HG03139 (cell line): ENCODE measurements around the gene KCNT2.
"Not testable (repeated sequence)": the region's sequence is repeated elsewhere in the genome, so short reads cannot be mapped to it uniquely, and the experiment has no call there.

Experiments used
- ATAC-seq: cut with Tn5 transposase; IDR thresholded peaks from one replicate; pipeline ENCODE4 v1.9.1; 2021; ENCODE audit not compliant: unreplicated experiment

Gene KCNT2

DNA sequence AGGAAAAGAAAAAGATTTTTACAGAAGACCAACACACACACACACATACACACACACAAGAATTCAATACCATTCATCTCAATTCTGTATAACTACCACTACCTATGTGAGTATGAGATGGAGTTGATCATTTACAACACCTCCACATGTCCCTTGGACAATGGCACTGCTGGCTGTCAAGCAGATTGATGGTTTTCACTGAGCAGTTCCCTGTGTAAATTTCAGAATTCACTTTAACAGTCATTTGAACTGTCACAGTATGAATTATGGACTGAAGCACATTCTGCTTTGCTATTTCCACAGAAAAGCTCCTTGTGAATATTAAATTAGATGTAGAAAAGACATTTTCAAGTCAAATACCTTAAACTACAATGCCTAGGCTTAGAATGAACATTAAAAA lies 14.3 kb downstream of the KCNT2 start:
- no peak for ATAC-seq

GRCh38 chr1:196590959-196591358 lies 17.3 kb downstream of the KCNT2 start:
- ATAC-seq = no peak

DNA sequence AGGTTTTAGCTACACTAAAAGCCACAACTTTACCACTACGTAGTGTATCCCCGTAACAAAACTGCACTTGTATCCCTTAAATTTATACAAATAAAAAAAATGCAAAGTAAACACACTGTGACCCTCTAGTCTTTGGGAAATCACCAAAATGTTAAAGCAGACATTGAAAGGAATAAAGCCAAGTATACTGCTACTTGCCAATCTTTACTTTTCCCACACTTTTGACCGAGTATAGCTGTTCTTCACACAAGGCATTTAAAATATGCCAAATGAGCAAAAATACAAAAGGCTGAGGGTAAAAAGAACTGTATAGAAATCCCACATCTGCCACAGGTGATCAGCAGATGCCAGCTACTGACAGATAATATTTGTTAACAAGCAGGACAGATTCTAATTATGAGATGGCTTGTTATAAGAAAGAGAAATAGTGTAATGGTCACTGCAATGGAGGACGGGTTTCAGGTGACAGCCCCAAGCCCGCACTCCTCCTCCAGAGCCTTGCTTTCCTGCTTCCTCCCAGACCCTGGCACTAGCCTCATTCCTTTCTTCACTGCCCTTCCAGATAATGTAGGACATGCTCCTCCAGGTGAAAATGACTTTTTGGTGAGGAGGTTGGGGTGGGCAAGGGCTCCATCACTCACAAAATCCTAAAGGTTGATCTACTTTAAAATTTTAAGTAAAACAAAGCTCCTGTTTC lies 18.1 kb downstream of the KCNT2 start:
- no peak for ATAC-seq

DNA sequence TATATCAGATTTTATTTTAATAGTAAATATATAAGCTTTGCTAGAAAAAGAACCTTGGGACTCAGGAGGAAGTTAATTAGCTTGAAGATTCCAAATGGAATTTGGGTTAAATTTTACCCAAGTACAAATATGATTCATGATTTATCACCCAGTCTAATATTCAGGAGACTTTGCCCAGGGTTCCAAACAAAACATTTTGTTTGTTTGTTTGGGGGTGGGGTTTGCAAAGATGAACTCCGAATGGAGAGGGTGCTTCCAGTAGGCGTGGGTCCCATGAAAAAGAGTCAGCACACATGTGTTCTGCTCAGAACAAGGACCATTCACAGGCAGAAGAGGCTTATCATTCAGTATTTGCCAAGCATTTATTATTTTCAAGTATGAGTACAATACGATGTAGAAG lies 23.5 kb downstream of the KCNT2 start:
- no peak for ATAC-seq

- no peak for ATAC-seq
These were observed 30.9 kb downstream of the KCNT2 start for GRCh38 chr1:196577386-196577785.

DNA sequence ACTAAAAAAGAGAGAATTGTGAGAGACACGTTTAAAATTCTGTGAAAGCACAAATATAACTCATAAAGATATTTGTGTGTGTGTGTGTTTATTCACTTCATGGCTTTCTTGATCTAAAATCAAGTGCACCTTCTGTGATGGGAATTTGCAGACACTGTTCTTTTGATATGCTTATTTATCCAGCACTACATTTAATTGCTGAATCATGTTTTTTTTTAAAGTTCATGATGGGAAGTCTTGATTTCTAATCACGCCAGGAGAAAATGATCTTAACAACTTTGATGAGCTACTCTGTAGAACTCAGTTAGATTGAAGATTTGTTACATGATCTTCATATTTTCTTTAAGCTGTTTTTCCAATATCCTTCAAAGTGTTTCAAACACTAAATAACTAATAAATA lies 35.0 kb downstream of the KCNT2 start:
- no peak for ATAC-seq

DNA sequence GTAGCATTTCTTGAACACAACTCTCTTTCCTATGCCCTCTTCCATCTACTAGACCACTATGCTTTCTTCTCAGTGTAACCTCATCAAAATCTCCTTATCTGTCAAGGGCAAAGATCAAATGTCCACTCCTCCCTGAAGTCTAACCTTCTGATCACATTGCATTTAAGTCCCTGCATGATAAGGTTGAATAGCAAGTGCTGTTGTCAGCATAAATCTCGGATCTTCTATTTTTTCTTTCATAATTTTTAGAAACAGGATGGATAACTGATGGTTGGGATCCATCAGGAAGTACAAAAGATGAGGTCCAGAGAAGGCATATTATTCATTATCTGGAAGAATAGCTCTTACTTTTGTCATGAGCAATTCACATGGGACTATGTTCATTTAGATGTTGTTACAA lies 41.0 kb downstream of the KCNT2 start:
- ATAC-seq = no peak

GRCh38 chr1:196563768-196564167 lies 44.5 kb downstream of the KCNT2 start:
- no peak for ATAC-seq

DNA sequence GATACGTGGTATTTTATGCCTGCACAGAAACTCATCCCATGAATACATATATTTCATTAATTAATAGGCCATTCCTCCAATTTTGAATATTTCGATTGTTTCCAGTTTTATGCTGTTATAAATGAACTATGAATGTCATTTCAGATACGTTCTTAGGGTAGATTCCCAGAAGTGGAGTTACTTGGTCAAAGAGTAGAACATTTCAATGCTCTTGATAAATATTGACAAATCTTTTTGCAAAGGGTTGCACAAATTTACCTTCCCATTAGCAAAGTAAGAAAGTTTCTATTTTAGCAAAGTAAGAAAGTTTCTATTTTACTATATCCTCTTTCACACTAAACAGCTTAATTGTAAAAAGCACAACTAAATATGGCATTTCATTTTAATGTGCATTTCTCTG lies 48.9 kb downstream of the KCNT2 start:
- no peak for ATAC-seq

DNA sequence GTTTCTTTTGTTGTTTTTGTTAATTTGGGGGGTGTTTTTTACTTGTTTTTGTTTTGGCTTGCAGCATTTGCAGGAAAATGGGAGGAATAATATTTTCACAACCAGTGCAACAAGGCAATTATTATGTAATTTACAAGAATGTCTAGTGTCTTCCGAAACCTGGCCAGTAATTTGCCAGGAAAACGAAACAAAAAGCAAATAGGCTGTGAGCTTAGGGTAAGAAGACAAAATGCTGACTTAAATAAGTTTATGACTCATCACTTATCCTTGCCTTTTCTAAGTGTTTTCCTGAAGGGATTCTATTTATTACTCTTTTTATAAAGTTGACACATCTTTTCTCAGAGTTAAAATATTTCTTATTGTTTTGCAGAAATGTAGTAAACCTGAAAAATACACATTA lies 49.8 kb downstream of the KCNT2 start:
- ATAC-seq = no peak

- ATAC-seq = no peak
These were observed 50.4 kb downstream of the KCNT2 start for GRCh38 chr1:196557797-196558196.

DNA sequence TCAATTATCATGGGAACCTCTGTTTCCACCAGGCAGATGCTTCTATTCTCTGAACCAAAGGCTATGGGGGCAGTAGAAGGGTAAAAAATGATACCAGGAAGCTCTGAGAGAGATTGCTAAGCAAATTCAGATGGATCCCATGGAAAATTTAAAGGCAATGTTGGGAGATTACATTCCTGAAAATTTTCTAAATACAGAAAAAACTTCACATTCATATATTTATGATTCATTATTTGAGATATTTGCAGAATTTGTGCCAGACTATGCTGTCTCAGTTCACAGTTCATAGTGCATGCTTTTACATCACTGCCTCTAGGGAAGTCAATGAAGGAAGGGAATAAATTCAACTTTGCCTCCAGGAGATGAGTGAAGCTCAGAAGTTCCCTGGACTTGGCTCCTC lies 57.5 kb downstream of the KCNT2 start:
- ATAC-seq = no peak

- no peak for ATAC-seq
These were observed 61.7 kb downstream of the KCNT2 start for GRCh38 chr1:196546272-196547111.

DNA sequence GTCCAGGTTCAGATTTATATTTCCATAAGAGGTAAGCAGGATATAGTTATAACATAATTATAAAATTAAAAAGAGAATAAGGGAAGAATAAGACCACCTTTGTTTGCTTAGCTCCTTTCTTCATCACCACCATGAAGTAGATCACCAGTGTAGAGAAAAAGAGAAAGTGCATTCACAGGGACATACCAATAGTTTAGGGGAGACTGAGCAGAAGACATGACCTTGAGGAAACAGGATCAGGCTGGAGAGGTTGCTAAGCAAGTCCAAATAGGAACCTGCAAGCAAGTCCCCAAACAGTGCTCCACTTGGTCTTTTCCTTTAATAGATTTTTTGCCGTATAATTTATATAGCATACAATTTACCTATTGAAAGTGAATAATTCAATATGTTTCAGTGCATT lies 63.0 kb downstream of the KCNT2 start:
- no peak for ATAC-seq

DNA sequence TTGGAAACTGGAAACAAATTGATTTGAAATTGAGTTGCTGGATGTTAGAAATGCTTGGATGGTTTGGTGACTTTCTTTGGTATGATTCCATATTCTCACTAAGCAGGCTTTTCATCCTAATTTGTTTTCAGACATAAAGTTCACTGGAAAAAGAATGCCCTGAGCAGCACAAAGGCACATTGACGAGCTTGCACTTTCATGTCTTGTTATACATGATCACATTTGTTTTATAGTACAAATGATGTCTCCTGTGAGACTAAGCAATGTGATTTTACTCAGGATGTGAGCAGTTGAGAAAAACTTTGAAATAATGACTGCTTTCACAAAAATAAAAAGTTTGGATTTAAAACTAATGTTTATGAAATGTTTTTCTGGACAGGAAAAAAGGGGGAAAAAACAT lies 63.6 kb downstream of the KCNT2 start:
- no peak for ATAC-seq

- no peak for ATAC-seq
These were observed 64.4 kb downstream of the KCNT2 start for GRCh38 chr1:196543833-196544232.

GRCh38 chr1:196538473-196538872 lies 69.8 kb downstream of the KCNT2 start:
- no peak for ATAC-seq

GRCh38 chr1:196535727-196536126 lies 72.5 kb downstream of the KCNT2 start:
- no peak for ATAC-seq

- ATAC-seq = no peak
These were observed 76.3 kb downstream of the KCNT2 start for GRCh38 chr1:196531737-196532524.

GRCh38 chr1:196527919-196528318 lies 80.3 kb downstream of the KCNT2 start:
- ATAC-seq = no peak

DNA sequence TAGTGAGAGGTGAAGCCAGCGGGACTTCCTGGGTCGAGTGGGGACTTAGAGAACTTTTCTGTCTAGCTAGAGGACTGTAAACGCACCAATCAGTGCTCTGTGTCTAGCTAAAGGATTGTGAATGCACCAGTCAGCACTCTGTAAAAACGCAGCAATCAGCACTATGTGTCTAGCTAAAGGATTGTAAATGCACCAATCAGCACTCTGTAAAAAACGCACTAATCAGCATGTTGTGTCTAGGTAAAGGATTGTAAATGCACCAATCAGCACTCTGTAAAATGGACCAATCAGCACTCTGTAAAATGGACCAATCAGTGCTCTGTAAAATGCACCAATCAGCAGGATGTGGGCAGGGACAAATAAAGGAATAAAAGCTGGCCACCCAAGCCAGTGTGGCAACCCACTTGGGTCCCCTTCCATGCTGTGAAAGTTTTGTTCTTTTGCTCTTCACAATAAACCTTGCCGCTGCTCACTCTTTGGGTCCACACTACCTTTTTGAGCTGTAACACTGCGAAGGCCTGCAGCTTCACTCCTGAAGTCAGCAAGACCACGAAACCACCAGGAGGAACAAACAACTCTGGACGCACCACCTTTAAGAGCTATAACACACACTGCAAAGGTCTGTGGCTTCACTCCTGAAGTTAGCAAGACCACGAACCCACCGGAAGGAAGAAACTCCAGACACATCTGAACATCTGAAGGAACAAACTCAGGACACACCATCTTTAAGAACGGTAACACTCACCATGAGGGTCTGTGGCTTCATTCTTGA lies 85.5 kb downstream of the KCNT2 start:
- ATAC-seq = not testable (repeated sequence)
